ENCODE measurements around the gene FBN2.
"Not testable (repeated sequence)": the region's sequence is repeated elsewhere in the genome, so short reads cannot be mapped to it uniquely, and the experiment has no call there.

Gene FBN2

GRCh38 chr5:128478386-128479368, 59.4 kb downstream of the FBN2 start:
- DNase-seq (ENCODE audit: insufficient read length, low spot score) (no peak), FAIRE-seq (no peak)
- no peak for TF ChIP-seq POLR2A (IDR thresholded peaks at IDR 0.05; ENCODE audit: low read depth, low read length)

GRCh38 chr5:128477944-128478343, 60.1 kb downstream of the FBN2 start:
- TF ChIP-seq POLR2A (IDR thresholded peaks at IDR 0.05; ENCODE audit: low read depth, low read length): no peak
- DNase-seq (ENCODE audit: insufficient read length, low spot score) (no peak), FAIRE-seq (no peak)

GRCh38 chr5:128475693-128476092, 62.4 kb downstream of the FBN2 start:
- no peak for TF ChIP-seq POLR2A (IDR thresholded peaks at IDR 0.05; ENCODE audit: low read depth, low read length)
- no peak for DNase-seq (ENCODE audit: insufficient read length, low spot score)
- no peak for FAIRE-seq

GRCh38 chr5:128472919-128473318, 65.1 kb downstream of the FBN2 start:
- DNase-seq (ENCODE audit: insufficient read length, low spot score) (no peak), FAIRE-seq (no peak)
- TF ChIP-seq POLR2A (IDR thresholded peaks at IDR 0.05; ENCODE audit: low read depth, low read length): no peak

- no peak for FAIRE-seq
- no peak for TF ChIP-seq POLR2A (IDR thresholded peaks at IDR 0.05; ENCODE audit: low read depth, low read length)
- DNase-seq (ENCODE audit: insufficient read length, low spot score): no peak
These were observed 66.0 kb downstream of the FBN2 start for GRCh38 chr5:128472036-128472435.

GRCh38 chr5:128470663-128471062, 67.4 kb downstream of the FBN2 start:
- TF ChIP-seq POLR2A (IDR thresholded peaks at IDR 0.05; ENCODE audit: low read depth, low read length): no peak
- DNase-seq (ENCODE audit: insufficient read length, low spot score): no peak
- FAIRE-seq: no peak

DNA sequence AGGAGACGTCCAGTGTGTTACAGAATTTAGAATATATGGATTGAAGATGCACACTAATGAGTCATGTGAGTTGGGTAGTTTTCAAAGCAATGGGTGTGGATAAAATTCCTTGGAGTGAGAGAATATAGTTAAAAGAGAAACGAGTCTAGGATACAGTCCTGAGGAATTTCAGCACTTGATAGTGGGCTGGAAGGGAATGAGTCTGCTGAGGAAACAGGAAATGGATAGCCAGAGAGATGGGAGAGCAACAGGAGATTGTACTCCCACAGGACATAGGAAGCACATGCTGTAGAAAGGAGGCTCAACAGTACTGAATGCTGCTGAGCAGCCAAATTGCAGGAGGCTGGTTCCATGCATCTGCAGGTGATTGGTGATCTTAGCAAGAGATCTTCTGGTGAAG, 68.1 kb downstream of the FBN2 start:
- TF ChIP-seq POLR2A (IDR thresholded peaks at IDR 0.05; ENCODE audit: low read depth, low read length): no peak
- DNase-seq (ENCODE audit: insufficient read length, low spot score): no peak
- no peak for FAIRE-seq

GRCh38 chr5:128466980-128467379, 71.1 kb downstream of the FBN2 start:
- FAIRE-seq (no peak), DNase-seq (ENCODE audit: insufficient read length, low spot score) (no peak)
- TF ChIP-seq POLR2A (IDR thresholded peaks at IDR 0.05; ENCODE audit: low read depth, low read length): no peak

DNA sequence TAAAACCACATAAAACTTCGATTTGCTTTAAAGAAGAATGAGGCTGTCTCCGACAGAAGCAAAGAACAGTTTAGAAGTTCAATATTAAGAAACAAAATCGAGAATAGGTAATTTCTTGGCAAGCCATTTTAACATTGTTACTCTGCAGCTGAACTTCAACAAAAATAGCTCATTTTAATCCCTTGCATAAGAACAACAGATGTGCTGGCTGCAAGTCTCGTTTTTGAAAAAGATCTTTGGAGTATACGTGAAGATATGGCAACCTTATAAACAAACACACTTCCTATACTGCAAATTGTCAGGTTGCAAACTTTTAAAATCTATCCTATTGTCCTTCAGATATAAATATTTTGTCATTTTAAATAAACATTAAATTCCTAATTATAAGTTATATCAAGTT, 71.5 kb downstream of the FBN2 start:
- FAIRE-seq (no peak), DNase-seq (ENCODE audit: insufficient read length, low spot score) (no peak)
- TF ChIP-seq POLR2A (IDR thresholded peaks at IDR 0.05; ENCODE audit: low read depth, low read length): no peak

- FAIRE-seq (no peak), DNase-seq (ENCODE audit: insufficient read length, low spot score) (no peak)
- no peak for TF ChIP-seq POLR2A (IDR thresholded peaks at IDR 0.05; ENCODE audit: low read depth, low read length)
These were observed 73.4 kb downstream of the FBN2 start for GRCh38 chr5:128464596-128464995.

GRCh38 chr5:128462330-128462729, 75.7 kb downstream of the FBN2 start:
- FAIRE-seq (no peak), DNase-seq (ENCODE audit: insufficient read length, low spot score) (no peak)
- no peak for TF ChIP-seq POLR2A (IDR thresholded peaks at IDR 0.05; ENCODE audit: low read depth, low read length)

GRCh38 chr5:128457147-128457915, 80.7 kb downstream of the FBN2 start:
- FAIRE-seq; DNase-seq (ENCODE audit: insufficient read length, low spot score): not testable (repeated sequence)

- no peak for TF ChIP-seq POLR2A (IDR thresholded peaks at IDR 0.05; ENCODE audit: low read depth, low read length)
- DNase-seq (ENCODE audit: insufficient read length, low spot score): no peak
- no peak for FAIRE-seq
These were observed 82.1 kb downstream of the FBN2 start for GRCh38 chr5:128455841-128456361.

DNA sequence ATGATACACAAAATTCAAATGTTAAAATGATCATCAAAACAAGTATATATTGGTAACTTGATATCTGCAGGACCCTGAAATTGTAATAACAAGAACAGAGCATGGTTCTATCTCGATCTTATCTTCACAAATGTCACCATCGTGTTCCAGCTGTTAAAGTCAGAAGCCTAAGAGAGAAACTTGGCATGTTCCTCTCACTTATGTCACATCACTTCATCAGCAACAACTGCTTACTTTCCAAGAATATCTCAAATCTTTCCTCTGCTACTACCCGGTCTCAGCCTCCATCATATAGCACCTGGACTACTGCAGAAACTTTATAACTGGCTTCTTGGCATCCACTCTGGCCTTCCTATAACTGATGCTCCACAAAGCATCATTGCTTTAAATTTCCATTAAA, 84.9 kb downstream of the FBN2 start:
- DNase-seq (ENCODE audit: insufficient read length, low spot score): no peak
- FAIRE-seq: no peak
- TF ChIP-seq POLR2A (IDR thresholded peaks at IDR 0.05; ENCODE audit: low read depth, low read length): no peak

DNA sequence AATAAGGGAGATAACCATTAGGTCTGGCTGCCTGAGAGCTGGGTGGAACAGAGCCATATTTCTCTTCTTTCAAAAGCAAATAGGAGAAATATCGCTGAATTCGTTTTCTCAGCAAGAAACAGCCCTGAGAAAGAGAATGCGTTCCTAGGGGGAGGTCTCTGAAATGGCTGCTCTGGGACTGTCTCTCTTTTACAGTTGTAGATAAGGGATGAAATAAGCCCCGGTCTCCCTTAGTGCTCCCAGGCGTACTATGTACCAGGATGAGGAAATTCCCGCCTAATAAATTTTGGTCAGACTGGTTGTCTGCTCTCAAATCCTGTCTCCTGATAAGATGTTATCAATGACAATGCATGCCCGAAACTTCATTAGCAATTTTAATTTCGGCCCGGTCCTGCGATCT, 90.8 kb downstream of the FBN2 start:
- not testable (repeated sequence) for FAIRE-seq; DNase-seq (ENCODE audit: insufficient read length, low spot score)
